Neural cell (in vitro differentiated cells): Measurements from ENCODE around the gene VASH1. TPM values are rescaled to one million over a fixed set of nuclear protein-coding genes. Genes with fewer than 3 reads are reported as not detected.
A peak's percentile ranks its signal among the peaks of the same experiment; 100 is the strongest.

Source experiments
- H2AFZ ChIP-seq: fragments of 200-600, 300-800 bp; sonication (generic), shearing (Covaris generic); 2 replicates; pipeline ENCODE4 v1.6.0; 2014; ENCODE audit warnings: low read depth, mild to moderate bottlenecking, antibody characterized with exemption, low read length, moderate library complexity
- H3F3A ChIP-seq: fragments of 200-600 bp; shearing (Covaris generic); 2 replicates; pipeline ENCODE4 v1.6.1; 2016; ENCODE audit warnings: mild to moderate bottlenecking, moderate library complexity, mixed read lengths, antibody characterized with exemption, low read length; ENCODE audit not compliant: insufficient read depth, poor library complexity, severe bottlenecking
- H3K27ac ChIP-seq: fragments of 200-600, 300-800 bp; sonication (generic), shearing (Covaris generic); 2 replicates; pipeline ENCODE4 v1.5.1; 2014; ENCODE audit warnings: mild to moderate bottlenecking, low read length, moderate library complexity
- H3K27me3 ChIP-seq: fragments of 300-800, 200-600 bp; sonication (generic), shearing (Covaris generic); 2 replicates; pipeline ENCODE4 v1.6.0; 2014; ENCODE audit warnings: mild to moderate bottlenecking, low read depth, low read length, moderate library complexity; ENCODE audit not compliant: insufficient read depth
- H3K36me3 ChIP-seq: fragments of 300-800, 200-600 bp; sonication (generic), shearing (Covaris generic); 2 replicates; pipeline ENCODE4 v1.5.1; 2014; ENCODE audit warnings: mild to moderate bottlenecking, antibody characterized with exemption, low read length, moderate library complexity; ENCODE audit not compliant: insufficient read depth
- H3K4me2 ChIP-seq: fragments of 300-800, 200-600 bp; sonication (generic), shearing (Covaris generic); 2 replicates; pipeline ENCODE4 v1.6.0; 2014; ENCODE audit warnings: mild to moderate bottlenecking, low read length
- H3K4me3 ChIP-seq: fragments of 300-800, 200-600 bp; sonication (generic), shearing (Covaris generic); 2 replicates; pipeline ENCODE4 v1.5.1; 2014; ENCODE audit warnings: mild to moderate bottlenecking, low read length, moderate library complexity
- H3K79me2 ChIP-seq: fragments of 200-600 bp; shearing (Covaris generic); replicated peaks from 2 replicates; pipeline ENCODE4 v1.6.0; 2014; ENCODE audit warnings: mild to moderate bottlenecking, low read length, moderate library complexity; ENCODE audit not compliant: insufficient read depth
- H3K9ac ChIP-seq: fragments of 300-800, 200-600 bp; sonication (generic), shearing (Covaris generic); 2 replicates; pipeline ENCODE4 v1.6.1; 2016; ENCODE audit warnings: mild to moderate bottlenecking, low read length, mixed read lengths
- H3K9me2 ChIP-seq: fragments of 200-600 bp; shearing (Covaris generic); 2 replicates; pipeline ENCODE4 v1.6.1; 2016; ENCODE audit warnings: mild to moderate bottlenecking, low read length, mixed read lengths; ENCODE audit not compliant: insufficient read depth
- H3K9me3 ChIP-seq: fragments of 200-600, 300-800 bp; sonication (generic), shearing (Covaris generic); 2 replicates; pipeline ENCODE4 v1.6.1; 2016; ENCODE audit warnings: mild to moderate bottlenecking, mixed run types, low read length, moderate library complexity, mixed read lengths
- H4K20me1 ChIP-seq: fragments of 200-600 bp; shearing (Covaris generic); 2 replicates; pipeline ENCODE4 v1.6.1; 2016; ENCODE audit warnings: mild to moderate bottlenecking, mixed run types; ENCODE audit not compliant: insufficient read depth
- CTCF ChIP-seq: fragments of 450-650 bp; IDR thresholded peaks from 2 replicates; pipeline ENCODE4 v1.5.1; 2014; ENCODE audit warnings: antibody characterized with exemption, mild to moderate bottlenecking, moderate library complexity; ENCODE audit not compliant: poor library complexity, severe bottlenecking
- EZH2 ChIP-seq: fragments of 200-600, 300-800 bp; shearing (Covaris generic), sonication (generic); IDR thresholded peaks from 2 replicates; pipeline ENCODE4 v1.6.1; 2014; ENCODE audit warnings: antibody characterized with exemption, low read length, borderline replicate concordance, mild to moderate bottlenecking; ENCODE audit not compliant: insufficient read depth, poor library complexity, severe bottlenecking
- MXI1 ChIP-seq: fragments of 450-650 bp; conservative IDR thresholded peaks from 2 replicates; pipeline ENCODE4 v1.6.1; 2014; ENCODE audit warnings: antibody characterized with exemption, mild to moderate bottlenecking; ENCODE audit not compliant: poor library complexity, severe bottlenecking
- POLR2AphosphoS5 ChIP-seq: IDR thresholded peaks from 2 replicates; pipeline ENCODE4 v1.6.1; 2012
- RAD21 ChIP-seq: fragments of 450-650 bp; conservative IDR thresholded peaks from 2 replicates; pipeline ENCODE4 v1.6.1; 2014; ENCODE audit warnings: antibody characterized with exemption, mild to moderate bottlenecking, moderate library complexity
- REST ChIP-seq: IDR thresholded peaks from 2 replicates; pipeline ENCODE4 v1.6.1; 2012; ENCODE audit warnings: borderline replicate concordance
- SMC3 ChIP-seq: fragments of 450-650 bp; conservative IDR thresholded peaks from 2 replicates; pipeline ENCODE4 v1.6.1; 2014; ENCODE audit warnings: antibody characterized with exemption, mild to moderate bottlenecking, moderate library complexity; ENCODE audit not compliant: poor library complexity
- TAF1 ChIP-seq: IDR thresholded peaks from 2 replicates; pipeline ENCODE4 v1.6.1; 2012; ENCODE audit warnings: low read depth
- polyA plus RNA-seq: library from polyadenylated mRNA; depleted of rRNA; stranded (reverse); fragments of >200 nt; gene quantifications from 2 replicates; pipeline ENCODE4 v1.2.3, GENCODE V29; 2014

VASH1 gene
- polyA plus RNA-seq, 1 donor from 2014 or later = 26.8 TPM

DNA sequence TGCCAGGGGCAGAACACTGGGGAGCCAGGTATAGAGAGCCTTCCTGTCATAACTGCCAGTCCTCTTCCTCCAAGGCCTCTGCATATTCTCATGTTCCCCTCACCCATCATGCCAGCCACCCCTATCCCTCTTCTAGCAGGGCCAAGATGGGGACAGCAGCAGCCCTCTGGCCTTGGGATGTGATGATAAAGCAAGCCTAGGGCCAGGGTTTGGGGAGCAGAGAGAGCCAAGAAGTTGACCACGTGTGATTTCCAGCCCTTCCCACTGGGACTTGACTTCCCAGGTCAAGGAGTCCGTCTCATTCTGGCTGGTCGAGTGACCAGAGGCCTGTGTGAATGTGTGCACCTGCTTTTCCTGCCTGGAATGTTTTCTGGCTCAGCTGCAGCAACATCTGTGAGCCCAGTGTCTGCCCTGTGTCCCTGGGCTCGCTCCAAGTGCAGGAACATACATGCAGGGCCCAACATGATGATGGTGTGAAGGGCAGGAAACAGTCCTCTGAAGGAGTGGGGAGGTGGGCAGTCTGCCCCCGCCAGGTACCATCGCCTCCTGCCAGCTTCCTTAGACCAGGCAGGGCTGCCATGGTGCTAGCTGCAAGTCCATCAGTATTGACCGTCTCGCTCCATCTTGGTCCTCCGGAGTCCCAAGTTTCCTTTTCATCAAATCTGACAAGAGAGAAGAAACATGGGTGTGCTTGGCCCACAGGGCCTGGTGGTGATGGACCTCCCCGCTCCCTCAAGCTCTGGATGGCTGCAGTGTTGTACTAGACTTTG lies 21.0 kb downstream of the VASH1 start:
- no peaks in the 10 kb centered on the region for H3K27me3 ChIP-seq
- no peaks in the 10 kb centered on the region for H3K9me2 ChIP-seq
- no peaks in the 10 kb centered on the region for H3F3A ChIP-seq
- TF ChIP-seq CTCF (no peak), POLR2AphosphoS5 (peak; percentile 32)
- no peaks in the 10 kb centered on the region for H3K36me3 ChIP-seq
- H3K79me2 ChIP-seq = no peaks in the 10 kb centered on the region
- H3K9ac ChIP-seq = no peak overlapping the region
- H4K20me1 ChIP-seq = no peaks in the 10 kb centered on the region
- H3K27ac ChIP-seq = no peak overlapping the region
- H3K9me3 ChIP-seq = no peaks in the 10 kb centered on the region
- no peak overlapping the region for H2AFZ ChIP-seq
- no peak overlapping the region for H3K4me3 ChIP-seq
- no peak overlapping the region for H3K4me2 ChIP-seq

DNA sequence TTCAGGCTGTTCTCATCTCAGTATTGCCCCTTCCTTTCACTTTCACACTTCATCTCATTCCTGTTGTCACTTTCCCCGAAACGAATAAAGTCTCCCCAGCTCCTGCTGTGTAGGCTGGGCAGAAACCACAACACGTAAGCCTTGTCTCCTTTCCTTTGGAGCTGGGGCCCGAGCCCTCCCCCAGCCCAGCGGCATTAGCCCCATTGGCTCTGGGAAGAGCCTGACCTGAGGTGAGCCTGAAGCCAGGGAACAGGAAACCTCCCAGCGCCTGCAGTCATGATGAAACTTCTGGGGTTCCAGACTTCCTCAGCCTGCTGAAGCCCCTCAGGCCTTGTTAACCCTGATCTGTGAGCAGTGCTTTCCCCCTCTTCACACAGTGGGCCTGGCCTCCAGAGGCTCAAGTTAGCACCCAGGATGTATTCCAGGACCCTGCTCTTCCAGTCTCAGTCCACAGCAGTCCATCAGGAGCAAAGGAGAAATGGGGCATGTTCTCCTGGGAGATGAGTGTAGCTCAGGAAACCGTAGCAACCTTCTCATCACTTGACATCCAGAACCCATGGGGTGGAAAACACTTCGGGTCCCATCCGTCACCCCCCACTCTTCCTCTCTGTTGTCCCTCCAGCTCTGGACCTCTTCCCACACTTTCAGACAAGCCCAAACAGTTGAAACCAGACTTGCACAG lies 21.8 kb downstream of the VASH1 start:
- TF ChIP-seq RAD21 = no peak
- TF ChIP-seq SMC3 = no peak
- no peak for TF ChIP-seq REST
- no peak for TF ChIP-seq EZH2
- TF ChIP-seq CTCF = no peak
- no peak for TF ChIP-seq TAF1
- no peak for TF ChIP-seq POLR2AphosphoS5
- no peak for TF ChIP-seq MXI1
- Histone ChIP-seq H3K79me2 (no peaks in the 10 kb centered on the region), H3K9me3 (no peaks in the 10 kb centered on the region), H4K20me1 (no peaks in the 10 kb centered on the region), H3K27ac (no peak overlapping the region), H3K9ac (no peak overlapping the region), H3K36me3 (no peaks in the 10 kb centered on the region), H3K27me3 (no peaks in the 10 kb centered on the region), H3K9me2 (no peaks in the 10 kb centered on the region), H3K4me3 (no peak overlapping the region), H3K4me2 (no peak overlapping the region), H3F3A (no peaks in the 10 kb centered on the region), H2AFZ (no peak overlapping the region)
